ENCODE results near the gene CSMD2. TPM values are rescaled to one million over a fixed set of nuclear protein-coding genes. Genes with fewer than 3 reads are reported as not detected.

CSMD2 gene
- total and polyA plus RNA-seq, 2 experiments from 2014 or later: 5.3 to 16.6 TPM

- Mint-ChIP-seq H3K36me3 (ENCODE audit: low read depth) (peaks cover 6% of the 10 kb centered on the region; the same call in 2 of the 3 replicates), H3K4me3 (no peak overlapping the region), H3K27me3 (ENCODE audit: insufficient read depth, low read depth, poor library complexity) (no peaks in the 10 kb centered on the region), H3K4me1 (peaks cover 16% of the 10 kb centered on the region), H3K9me3 (no peaks in the 10 kb centered on the region; the same call in 2 of the 3 replicates), H3K27ac (no peak overlapping the region)
- Histone ChIP-seq H3K4me3 (no peak overlapping the region), H3K4me2 (no peak overlapping the region), H3K79me2 (replicated peaks; ENCODE audit: insufficient read depth) (peaks cover 54% of the 10 kb centered on the region), H3K36me3 (ENCODE audit: insufficient read depth) (no peaks in the 10 kb centered on the region), H4K20me1 (replicated peaks; ENCODE audit: insufficient read depth) (peaks cover 12% of the 10 kb centered on the region), H3K4me1 (ENCODE audit: insufficient read depth) (peaks cover 10% of the 10 kb centered on the region), H3F3A (replicated peaks; ENCODE audit: low read depth) (no peaks in the 10 kb centered on the region), H3K27ac (ENCODE audit: low read depth) (no peak overlapping the region), H3K27me3 (ENCODE audit: insufficient read depth) (no peaks in the 10 kb centered on the region), H2AFZ (no peak overlapping the region), H3K9me2 (ENCODE audit: insufficient read depth) (no peaks in the 10 kb centered on the region)
- DNase-seq (ENCODE audit: low spot score): no peak
- ATAC-seq: no peak
- no peak for TF ChIP-seq EZH2 (IDR thresholded peaks at IDR 0.05; ENCODE audit: low read depth, unreplicated experiment)
- TF ChIP-seq, protein P1, sequence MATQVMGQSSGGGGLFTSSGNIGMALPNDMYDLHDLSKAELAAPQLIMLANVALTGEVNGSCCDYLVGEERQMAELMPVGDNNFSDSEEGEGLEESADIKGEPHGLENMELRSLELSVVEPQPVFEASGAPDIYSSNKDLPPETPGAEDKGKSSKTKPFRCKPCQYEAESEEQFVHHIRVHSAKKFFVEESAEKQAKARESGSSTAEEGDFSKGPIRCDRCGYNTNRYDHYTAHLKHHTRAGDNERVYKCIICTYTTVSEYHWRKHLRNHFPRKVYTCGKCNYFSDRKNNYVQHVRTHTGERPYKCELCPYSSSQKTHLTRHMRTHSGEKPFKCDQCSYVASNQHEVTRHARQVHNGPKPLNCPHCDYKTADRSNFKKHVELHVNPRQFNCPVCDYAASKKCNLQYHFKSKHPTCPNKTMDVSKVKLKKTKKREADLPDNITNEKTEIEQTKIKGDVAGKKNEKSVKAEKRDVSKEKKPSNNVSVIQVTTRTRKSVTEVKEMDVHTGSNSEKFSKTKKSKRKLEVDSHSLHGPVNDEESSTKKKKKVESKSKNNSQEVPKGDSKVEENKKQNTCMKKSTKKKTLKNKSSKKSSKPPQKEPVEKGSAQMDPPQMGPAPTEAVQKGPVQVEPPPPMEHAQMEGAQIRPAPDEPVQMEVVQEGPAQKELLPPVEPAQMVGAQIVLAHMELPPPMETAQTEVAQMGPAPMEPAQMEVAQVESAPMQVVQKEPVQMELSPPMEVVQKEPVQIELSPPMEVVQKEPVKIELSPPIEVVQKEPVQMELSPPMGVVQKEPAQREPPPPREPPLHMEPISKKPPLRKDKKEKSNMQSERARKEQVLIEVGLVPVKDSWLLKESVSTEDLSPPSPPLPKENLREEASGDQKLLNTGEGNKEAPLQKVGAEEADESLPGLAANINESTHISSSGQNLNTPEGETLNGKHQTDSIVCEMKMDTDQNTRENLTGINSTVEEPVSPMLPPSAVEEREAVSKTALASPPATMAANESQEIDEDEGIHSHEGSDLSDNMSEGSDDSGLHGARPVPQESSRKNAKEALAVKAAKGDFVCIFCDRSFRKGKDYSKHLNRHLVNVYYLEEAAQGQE (IDR thresholded peaks at IDR 0.05; ENCODE audit: unreplicated experiment): peak; percentile 50
Observed at GRCh38 chr1:34108269-34108668, 56.8 kb downstream of the CSMD2 start.

DNA sequence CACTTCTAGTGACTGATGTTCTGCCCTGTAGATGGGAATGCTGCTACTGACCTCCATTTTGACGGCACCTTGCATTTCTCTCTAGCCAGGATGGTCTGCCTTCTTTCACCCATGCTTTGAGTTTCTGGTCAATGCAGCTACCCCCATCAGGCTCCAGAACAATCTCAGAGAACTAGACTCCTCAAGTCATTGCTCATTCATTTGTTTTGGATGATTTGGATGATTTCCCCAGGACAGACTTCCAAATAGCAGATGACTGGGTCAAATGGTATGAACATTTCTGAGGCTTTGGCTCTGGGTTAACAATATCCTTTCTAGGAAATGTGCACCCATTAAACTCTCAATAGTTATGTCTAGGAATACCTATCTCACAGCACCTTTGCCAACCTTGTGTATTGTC is 63.9 kb downstream of the CSMD2 start:
- Histone ChIP-seq H3F3A (replicated peaks; ENCODE audit: low read depth) (no peaks in the 10 kb centered on the region), H3K4me3 (no peak overlapping the region), H3K27ac (ENCODE audit: low read depth) (no peak overlapping the region), H3K27me3 (ENCODE audit: insufficient read depth) (no peaks in the 10 kb centered on the region), H3K4me2 (no peak overlapping the region), H4K20me1 (replicated peaks; ENCODE audit: insufficient read depth) (peaks cover 6% of the 10 kb centered on the region), H3K4me1 (ENCODE audit: insufficient read depth) (no peaks in the 10 kb centered on the region), H3K36me3 (ENCODE audit: insufficient read depth) (no peaks in the 10 kb centered on the region), H3K9me2 (ENCODE audit: insufficient read depth) (no peaks in the 10 kb centered on the region), H3K79me2 (replicated peaks; ENCODE audit: insufficient read depth) (peaks cover 14% of the 10 kb centered on the region), H2AFZ (no peak overlapping the region)
- DNase-seq (ENCODE audit: low spot score): no peak
- Mint-ChIP-seq H3K4me1 (no peaks in the 10 kb centered on the region), H3K27me3 (ENCODE audit: insufficient read depth, low read depth, poor library complexity) (peaks cover 5% of the 10 kb centered on the region), H3K27ac (no peak overlapping the region), H3K9me3 (peaks cover 5% of the 10 kb centered on the region; the same call in 1 of the 3 replicates), H3K36me3 (ENCODE audit: low read depth) (peaks cover 18% of the 10 kb centered on the region; the same call in 2 of the 3 replicates), H3K4me3 (no peak overlapping the region)
- ATAC-seq: no peak
- no peak for TF ChIP-seq CREB1 (CRISPR knock-in tag; IDR thresholded peaks at IDR 0.05; ENCODE audit: low read depth)
- TF ChIP-seq, protein P2, sequence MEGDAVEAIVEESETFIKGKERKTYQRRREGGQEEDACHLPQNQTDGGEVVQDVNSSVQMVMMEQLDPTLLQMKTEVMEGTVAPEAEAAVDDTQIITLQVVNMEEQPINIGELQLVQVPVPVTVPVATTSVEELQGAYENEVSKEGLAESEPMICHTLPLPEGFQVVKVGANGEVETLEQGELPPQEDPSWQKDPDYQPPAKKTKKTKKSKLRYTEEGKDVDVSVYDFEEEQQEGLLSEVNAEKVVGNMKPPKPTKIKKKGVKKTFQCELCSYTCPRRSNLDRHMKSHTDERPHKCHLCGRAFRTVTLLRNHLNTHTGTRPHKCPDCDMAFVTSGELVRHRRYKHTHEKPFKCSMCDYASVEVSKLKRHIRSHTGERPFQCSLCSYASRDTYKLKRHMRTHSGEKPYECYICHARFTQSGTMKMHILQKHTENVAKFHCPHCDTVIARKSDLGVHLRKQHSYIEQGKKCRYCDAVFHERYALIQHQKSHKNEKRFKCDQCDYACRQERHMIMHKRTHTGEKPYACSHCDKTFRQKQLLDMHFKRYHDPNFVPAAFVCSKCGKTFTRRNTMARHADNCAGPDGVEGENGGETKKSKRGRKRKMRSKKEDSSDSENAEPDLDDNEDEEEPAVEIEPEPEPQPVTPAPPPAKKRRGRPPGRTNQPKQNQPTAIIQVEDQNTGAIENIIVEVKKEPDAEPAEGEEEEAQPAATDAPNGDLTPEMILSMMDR (conservative IDR thresholded peaks at IDR 0.05; ENCODE audit: low read depth in 2 of 2): no peak
- no peak for TF ChIP-seq ZNF114 (CRISPR knock-in tag; IDR thresholded peaks at IDR 0.05)
- TF ChIP-seq, protein P3, sequence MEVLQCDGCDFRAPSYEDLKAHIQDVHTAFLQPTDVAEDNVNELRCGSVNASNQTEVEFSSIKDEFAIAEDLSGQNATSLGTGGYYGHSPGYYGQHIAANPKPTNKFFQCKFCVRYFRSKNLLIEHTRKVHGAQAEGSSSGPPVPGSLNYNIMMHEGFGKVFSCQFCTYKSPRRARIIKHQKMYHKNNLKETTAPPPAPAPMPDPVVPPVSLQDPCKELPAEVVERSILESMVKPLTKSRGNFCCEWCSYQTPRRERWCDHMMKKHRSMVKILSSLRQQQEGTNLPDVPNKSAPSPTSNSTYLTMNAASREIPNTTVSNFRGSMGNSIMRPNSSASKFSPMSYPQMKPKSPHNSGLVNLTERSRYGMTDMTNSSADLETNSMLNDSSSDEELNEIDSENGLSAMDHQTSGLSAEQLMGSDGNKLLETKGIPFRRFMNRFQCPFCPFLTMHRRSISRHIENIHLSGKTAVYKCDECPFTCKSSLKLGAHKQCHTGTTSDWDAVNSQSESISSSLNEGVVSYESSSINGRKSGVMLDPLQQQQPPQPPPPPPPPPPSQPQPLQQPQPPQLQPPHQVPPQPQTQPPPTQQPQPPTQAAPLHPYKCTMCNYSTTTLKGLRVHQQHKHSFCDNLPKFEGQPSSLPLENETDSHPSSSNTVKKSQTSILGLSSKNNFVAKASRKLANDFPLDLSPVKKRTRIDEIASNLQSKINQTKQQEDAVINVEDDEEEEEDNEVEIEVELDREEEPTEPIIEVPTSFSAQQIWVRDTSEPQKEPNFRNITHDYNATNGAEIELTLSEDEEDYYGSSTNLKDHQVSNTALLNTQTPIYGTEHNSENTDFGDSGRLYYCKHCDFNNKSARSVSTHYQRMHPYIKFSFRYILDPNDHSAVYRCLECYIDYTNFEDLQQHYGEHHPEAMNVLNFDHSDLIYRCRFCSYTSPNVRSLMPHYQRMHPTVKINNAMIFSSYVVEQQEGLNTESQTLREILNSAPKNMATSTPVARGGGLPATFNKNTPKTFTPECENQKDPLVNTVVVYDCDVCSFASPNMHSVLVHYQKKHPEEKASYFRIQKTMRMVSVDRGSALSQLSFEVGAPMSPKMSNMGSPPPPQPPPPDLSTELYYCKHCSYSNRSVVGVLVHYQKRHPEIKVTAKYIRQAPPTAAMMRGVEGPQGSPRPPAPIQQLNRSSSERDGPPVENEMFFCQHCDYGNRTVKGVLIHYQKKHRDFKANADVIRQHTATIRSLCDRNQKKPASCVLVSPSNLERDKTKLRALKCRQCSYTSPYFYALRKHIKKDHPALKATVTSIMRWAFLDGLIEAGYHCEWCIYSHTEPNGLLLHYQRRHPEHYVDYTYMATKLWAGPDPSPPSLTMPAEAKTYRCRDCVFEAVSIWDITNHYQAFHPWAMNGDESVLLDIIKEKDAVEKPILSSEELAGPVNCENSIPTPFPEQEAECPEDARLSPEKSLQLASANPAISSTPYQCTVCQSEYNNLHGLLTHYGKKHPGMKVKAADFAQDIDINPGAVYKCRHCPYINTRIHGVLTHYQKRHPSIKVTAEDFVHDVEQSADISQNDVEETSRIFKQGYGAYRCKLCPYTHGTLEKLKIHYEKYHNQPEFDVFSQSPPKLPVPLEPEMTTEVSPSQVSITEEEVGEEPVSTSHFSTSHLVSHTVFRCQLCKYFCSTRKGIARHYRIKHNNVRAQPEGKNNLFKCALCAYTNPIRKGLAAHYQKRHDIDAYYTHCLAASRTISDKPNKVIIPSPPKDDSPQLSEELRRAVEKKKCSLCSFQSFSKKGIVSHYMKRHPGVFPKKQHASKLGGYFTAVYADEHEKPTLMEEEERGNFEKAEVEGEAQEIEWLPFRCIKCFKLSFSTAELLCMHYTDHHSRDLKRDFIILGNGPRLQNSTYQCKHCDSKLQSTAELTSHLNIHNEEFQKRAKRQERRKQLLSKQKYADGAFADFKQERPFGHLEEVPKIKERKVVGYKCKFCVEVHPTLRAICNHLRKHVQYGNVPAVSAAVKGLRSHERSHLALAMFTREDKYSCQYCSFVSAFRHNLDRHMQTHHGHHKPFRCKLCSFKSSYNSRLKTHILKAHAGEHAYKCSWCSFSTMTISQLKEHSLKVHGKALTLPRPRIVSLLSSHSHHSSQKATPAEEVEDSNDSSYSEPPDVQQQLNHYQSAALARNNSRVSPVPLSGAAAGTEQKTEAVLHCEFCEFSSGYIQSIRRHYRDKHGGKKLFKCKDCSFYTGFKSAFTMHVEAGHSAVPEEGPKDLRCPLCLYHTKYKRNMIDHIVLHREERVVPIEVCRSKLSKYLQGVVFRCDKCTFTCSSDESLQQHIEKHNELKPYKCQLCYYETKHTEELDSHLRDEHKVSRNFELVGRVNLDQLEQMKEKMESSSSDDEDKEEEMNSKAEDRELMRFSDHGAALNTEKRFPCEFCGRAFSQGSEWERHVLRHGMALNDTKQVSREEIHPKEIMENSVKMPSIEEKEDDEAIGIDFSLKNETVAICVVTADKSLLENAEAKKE (CRISPR knock-in tag; IDR thresholded peaks at IDR 0.05): no peak
